AG10803 (cell line): ENCODE data around the gene VEGFC.

Experiments used
- DNase-seq: peaks from one replicate; pipeline ENCODE4 v3.0.0; 2010; ENCODE audit warnings: low read depth
- H3K4me3 ChIP-seq: 2 replicates; pipeline ENCODE4 v1.5.1; 2011; ENCODE audit warnings: mild to moderate bottlenecking, low read length, control low read depth
- CTCF ChIP-seq: conservative IDR thresholded peaks from 2 replicates; pipeline ENCODE4 v1.5.1; 2011; ENCODE audit warnings: mild to moderate bottlenecking, low read length, control low read depth, inconsistent platforms

Gene VEGFC

GRCh38 chr4:176721459-176721858 is 71.3 kb downstream of the VEGFC start:
- TF ChIP-seq CTCF: no peak
- no peak overlapping the region for H3K4me3 ChIP-seq
- no peak for DNase-seq

DNA sequence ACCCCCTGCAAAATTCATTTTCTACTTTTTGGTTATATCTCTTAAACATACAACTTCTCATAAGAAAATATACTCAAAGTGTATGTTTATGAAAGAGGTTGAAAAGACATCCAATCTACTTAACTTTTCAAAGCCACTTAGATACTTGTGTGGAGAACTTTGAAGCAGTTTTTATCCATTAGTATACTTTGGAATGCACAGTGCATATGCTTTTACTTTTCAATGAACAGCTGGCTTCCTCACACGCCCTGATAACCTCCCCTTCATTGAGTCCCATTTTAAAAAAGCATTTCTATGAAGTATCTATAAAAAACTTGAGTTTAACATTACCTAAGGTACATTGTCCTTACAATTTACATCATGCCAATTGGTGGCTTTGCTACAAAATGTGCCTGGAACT is 73.8 kb downstream of the VEGFC start:
- peak; percentile 19 for DNase-seq
- no peak for TF ChIP-seq CTCF
- H3K4me3 ChIP-seq: no peak overlapping the region

DNA sequence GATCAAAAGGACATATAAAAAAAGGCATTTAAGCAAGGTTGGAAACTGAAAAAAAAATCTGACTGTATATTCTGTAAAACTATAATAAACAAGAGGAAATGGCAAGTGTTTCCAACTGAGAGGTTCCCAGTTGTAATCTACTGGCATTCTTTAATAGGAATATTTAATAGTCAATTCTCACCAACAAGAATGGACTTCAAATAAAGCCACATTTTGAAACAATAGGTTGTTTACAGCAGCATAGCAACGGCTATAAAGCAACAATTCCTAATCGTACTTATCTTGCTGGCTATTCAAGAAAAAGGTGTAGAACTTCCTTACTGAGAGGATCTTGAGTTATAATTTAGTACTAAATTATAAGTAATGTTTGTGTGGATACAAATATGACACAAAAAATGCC is 75.5 kb downstream of the VEGFC start:
- no peak overlapping the region for H3K4me3 ChIP-seq
- DNase-seq: no peak
- TF ChIP-seq CTCF: no peak

- TF ChIP-seq CTCF: no peak
- no peak for DNase-seq
These were observed 83.3 kb downstream of the VEGFC start for GRCh38 chr4:176709417-176709816.

GRCh38 chr4:176708771-176709311 is 83.9 kb downstream of the VEGFC start:
- TF ChIP-seq CTCF: no peak
- H3K4me3 ChIP-seq: no peak overlapping the region
- peak; percentile 29 for DNase-seq

More at GRCh38 chr4:176709417-176709816, 83.3 kb downstream of the VEGFC start:
- H3K4me3 ChIP-seq: no peak overlapping the region

DNA sequence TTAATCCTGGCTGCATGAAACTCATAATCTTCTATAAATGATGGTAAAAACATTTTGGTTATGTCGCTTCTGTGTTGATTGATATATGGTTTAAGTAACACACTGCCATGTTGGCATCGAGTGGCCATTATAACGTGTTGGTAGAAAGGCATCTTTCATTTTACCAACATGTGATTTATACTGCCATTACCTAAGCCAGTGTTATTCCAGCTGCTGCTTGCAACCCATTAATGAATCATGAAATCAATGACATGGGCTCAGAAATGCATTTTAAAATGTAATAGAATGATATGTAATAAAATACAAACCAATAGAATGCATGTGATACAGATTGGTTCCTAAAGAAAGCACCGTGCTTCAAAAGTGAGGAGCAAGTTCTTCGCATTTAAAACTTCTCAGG is 102.0 kb downstream of the VEGFC start:
- no peak overlapping the region for H3K4me3 ChIP-seq
- TF ChIP-seq CTCF: no peak
- no peak for DNase-seq

DNA sequence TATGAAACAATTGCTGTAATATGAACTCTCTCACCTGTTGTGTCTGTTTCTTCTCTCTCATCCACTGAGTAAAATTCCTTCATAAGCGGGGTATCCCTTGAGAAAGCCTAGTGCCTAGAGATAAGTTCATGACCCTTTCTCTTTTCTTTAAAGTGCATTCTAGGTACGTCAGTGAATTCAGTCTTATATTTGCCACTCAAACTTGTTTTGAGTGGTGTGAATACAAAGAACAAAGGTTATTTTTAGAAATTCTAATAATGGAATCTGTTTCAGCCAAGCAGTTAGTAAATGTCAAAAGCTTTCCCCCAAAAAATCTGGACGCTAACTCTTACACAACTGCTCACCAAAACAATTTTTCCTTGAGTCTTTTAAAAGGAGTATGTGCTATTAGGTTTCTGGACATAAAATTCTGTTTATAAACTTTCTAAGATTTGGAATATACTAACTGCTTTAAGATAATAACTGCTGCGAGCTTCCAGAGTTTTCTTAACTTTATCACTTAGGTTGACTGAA is 112.0 kb downstream of the VEGFC start:
- DNase-seq: no peak
- no peak overlapping the region for H3K4me3 ChIP-seq
- TF ChIP-seq CTCF: no peak
